Fibroblast of the aortic adventitia (primary cell): ENCODE results near the gene MORN1. TPM values are rescaled to one million over a fixed set of nuclear protein-coding genes. Genes with fewer than 3 reads are reported as not detected.

Experiments used
- DNase-seq: peaks from one replicate; pipeline ENCODE4 v3.0.0-alpha.2; 2010; ENCODE audit warnings: low read depth
- H3K4me3 ChIP-seq: 2 replicates; pipeline ENCODE4 v1.5.1; 2011; ENCODE audit warnings: low read depth, mild to moderate bottlenecking, control low read depth, low read length, moderate library complexity
- CTCF ChIP-seq: IDR thresholded peaks from 2 replicates; pipeline ENCODE4 v1.5.1; 2011; ENCODE audit warnings: mild to moderate bottlenecking, low read length, control low read depth, inconsistent platforms; ENCODE audit not compliant: insufficient read depth
- total RNA-seq: library from RNA; depleted of rRNA; stranded (reverse); fragments of >200 nt; gene quantifications from 2 replicates; pipeline ENCODE4 v1.2.3, GENCODE V29; 2012; ENCODE audit warnings: low replicate concordance

Gene MORN1
- total RNA-seq, 1 donor = 11.8 TPM

DNA sequence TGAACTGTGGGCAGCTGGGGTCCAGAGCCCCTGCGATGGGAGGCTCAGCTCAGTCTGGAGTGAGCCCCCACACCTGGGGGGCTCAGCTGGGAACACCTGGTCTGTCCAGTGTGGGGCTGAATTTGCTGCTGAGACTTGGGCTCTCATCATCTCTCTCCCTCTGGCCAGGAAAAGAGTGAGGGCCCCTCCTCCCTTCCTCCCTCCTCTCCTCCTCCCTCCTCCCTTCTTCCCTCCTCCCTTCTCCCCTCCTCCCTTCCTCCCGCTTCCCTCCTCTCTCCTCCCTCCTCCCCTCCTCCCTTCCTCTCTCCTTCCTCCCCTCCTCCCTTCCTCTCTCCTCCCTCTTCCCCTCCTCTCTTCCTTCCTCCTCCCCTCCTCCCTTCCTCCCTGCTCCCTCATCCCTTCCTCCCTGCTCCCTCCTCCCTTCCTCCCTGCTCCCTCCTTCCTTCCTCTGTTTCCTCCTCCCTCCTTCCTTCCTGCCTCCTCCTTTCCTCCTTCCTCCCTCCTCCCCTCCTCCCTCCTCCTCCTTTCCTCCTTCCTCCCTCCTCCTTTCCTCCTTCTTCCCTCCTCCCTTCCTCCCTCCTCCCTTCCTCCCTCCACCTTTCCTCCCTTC, 44.5 kb upstream of the MORN1 start:
- no peak overlapping the region for H3K4me3 ChIP-seq
- no peak for DNase-seq
- no peak for TF ChIP-seq CTCF

- no peak for DNase-seq
- H3K4me3 ChIP-seq = no peak overlapping the region
- TF ChIP-seq CTCF = no peak
Observed at GRCh38 chr1:2435091-2435490, 43.7 kb upstream of the MORN1 start.

- no peak for DNase-seq
- no peak overlapping the region for H3K4me3 ChIP-seq
- no peak for TF ChIP-seq CTCF
Observed at GRCh38 chr1:2433936-2434655, 42.7 kb upstream of the MORN1 start.

DNA sequence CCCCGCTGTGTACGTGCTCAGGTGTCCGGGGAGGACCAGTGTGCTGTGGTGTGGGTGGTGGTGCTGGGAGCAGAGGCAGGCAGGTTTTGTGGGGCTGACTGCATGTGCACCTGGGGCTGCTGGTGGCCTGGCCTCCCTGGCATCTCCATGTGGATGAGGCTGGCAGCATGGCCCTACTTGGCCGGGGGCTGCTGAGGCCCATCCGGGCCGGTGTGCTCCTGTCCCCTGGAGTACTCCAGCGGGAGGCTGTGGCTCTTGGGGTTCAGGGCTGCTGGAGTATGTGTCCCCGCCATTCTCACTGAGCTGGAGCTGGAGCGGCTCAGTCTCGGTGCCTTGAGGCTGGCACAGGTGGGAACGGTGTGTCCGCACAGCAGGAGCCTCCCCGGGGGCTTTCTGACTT, 41.8 kb upstream of the MORN1 start:
- no peak for TF ChIP-seq CTCF
- no peak for DNase-seq
- no peak overlapping the region for H3K4me3 ChIP-seq

DNA sequence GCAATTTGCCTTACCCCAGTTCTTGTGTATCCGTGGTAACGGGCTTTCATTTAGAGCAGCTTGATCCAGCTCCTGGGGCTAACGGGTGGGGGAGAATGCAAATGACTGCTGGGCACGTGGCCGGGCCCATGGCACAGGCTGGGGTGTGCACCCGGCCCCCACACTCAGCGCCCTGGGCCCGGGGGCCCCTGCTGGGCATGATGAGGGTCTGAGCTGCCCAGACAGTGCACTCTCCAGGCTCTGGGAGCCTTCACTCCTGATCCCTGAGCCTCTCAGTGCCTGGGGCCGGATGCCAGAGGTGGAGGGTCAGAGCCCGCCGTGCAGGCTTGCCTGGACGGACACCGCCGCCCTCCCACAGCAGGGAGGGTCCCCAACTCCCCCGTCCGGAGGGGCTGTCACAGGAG, 41.1 kb upstream of the MORN1 start:
- TF ChIP-seq CTCF = no peak
- H3K4me3 ChIP-seq = no peak overlapping the region
- DNase-seq = no peak

- no peak overlapping the region for H3K4me3 ChIP-seq
- no peak for TF ChIP-seq CTCF
- no peak for DNase-seq
Observed at GRCh38 chr1:2431518-2431917, 40.2 kb upstream of the MORN1 start.

DNA sequence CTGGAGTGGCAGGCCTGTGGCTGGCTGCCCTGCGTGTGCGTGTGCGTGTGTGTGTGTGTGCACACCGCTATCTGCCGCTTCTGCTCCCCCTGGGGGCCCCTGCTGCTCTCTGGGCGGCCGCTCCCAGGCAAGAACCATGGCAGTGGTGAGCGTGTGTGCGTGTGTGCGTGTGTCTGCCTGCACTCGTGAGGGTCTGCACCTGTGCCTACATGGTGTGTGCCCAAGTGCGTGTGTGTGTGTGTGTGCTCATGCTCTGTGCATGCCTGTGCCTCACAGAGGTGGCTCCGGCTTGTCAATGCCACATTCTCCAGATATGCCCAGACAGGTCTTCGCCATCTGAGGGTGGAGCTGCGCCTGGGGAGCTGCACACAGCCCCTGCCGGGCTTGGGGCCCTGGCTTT, 39.7 kb upstream of the MORN1 start:
- TF ChIP-seq CTCF = no peak
- DNase-seq = no peak
- H3K4me3 ChIP-seq = no peak overlapping the region
